HepG2 (cell line): ENCODE data around the gene SOS2. TPM values are rescaled to one million over a fixed set of nuclear protein-coding genes. Genes with fewer than 3 reads are reported as not detected.
A peak's percentile ranks its signal among the peaks of the same experiment; 100 is the strongest.

Experiments used
- REST ChIP-seq, 2 experiments: IDR thresholded peaks; 2 replicates each; pipeline ENCODE4 v1.6.1; 2011 to 2012; ENCODE audit warnings: low read length in 2 of 2, borderline replicate concordance in 1 of 2, low read depth in 1 of 2, mild to moderate bottlenecking in 1 of 2, moderate library complexity in 1 of 2
- TRIM24 ChIP-seq: sonication (generic); formaldehyde crosslinking; IDR thresholded peaks from 2 replicates; pipeline ENCODE4 v1.8.0; 2022; ENCODE audit warnings: mild to moderate bottlenecking, missing genetic modification reagents
- ZHX2 ChIP-seq, 2 experiments: sonication (generic) in 1 of 2; formaldehyde crosslinking in 1 of 2; IDR thresholded peaks; 2 replicates each; pipeline versions ENCODE4 v1.6.1 to v1.9.0; 2014 to 2022; ENCODE audit warnings: antibody characterized with exemption in 1 of 2, borderline replicate concordance in 1 of 2, inconsistent platforms in 1 of 2, low read depth in 1 of 2, missing genetic modification reagents in 1 of 2
- ZNF296 ChIP-seq: sonication (generic); formaldehyde crosslinking; conservative IDR thresholded peaks from 2 replicates; pipeline ENCODE4 v1.5.0; 2020; ENCODE audit warnings: mild to moderate bottlenecking, missing genetic modification reagents
- ZNF558 ChIP-seq: sonication (generic); formaldehyde crosslinking; IDR thresholded peaks from 2 replicates; pipeline ENCODE4 v1.9.0; 2022; ENCODE audit warnings: mild to moderate bottlenecking, missing genetic modification reagents, borderline replicate concordance
- polyA plus RNA-seq, 8 experiments: library from polyadenylated mRNA; depleted of rRNA in 3 of 8; stranded (reverse) in 7 of 8; unstranded in 1 of 8; fragments of >200 nt; fragmentation: Illumina TruSeq in 4 of 8; extraction: Trizol in 4 of 8; gene quantifications; 2 replicates each; pipeline versions ENCODE4 v1.2.1 to v1.2.3, GENCODE V29; 2011 to 2016; ENCODE audit warnings: low read depth in 4 of 8, missing spikeins in 1 of 8, mixed read lengths in 1 of 8; ENCODE audit not compliant: insufficient read depth in 1 of 8
- total RNA-seq, 5 experiments: library from RNA; depleted of rRNA; stranded (reverse); fragments of >200 nt; fragmentation: Illumina TruSeq; extraction: Trizol; gene quantifications; 2 replicates each; pipeline ENCODE4 v1.2.3, GENCODE V29; 2016; ENCODE audit warnings: low read depth in 1 of 5
- TF ChIP-seq, protein P1 (sequence below): sonication (generic); formaldehyde crosslinking; IDR thresholded peaks from 2 replicates; pipeline ENCODE4 v1.4.0; 2020; ENCODE audit warnings: missing genetic modification reagents, low read depth, mild to moderate bottlenecking, borderline replicate concordance
- TF ChIP-seq, protein P2 (sequence below): IDR thresholded peaks from 2 replicates; pipeline ENCODE4 v1.6.1; 2016; ENCODE audit warnings: low read depth

SOS2 gene
- total and polyA plus RNA-seq, 2 of the 13 experiments (the other 11 are each of a cell fraction or from before 2014, with no cell fraction given), result 9.3 to 12.1 TPM

DNA sequence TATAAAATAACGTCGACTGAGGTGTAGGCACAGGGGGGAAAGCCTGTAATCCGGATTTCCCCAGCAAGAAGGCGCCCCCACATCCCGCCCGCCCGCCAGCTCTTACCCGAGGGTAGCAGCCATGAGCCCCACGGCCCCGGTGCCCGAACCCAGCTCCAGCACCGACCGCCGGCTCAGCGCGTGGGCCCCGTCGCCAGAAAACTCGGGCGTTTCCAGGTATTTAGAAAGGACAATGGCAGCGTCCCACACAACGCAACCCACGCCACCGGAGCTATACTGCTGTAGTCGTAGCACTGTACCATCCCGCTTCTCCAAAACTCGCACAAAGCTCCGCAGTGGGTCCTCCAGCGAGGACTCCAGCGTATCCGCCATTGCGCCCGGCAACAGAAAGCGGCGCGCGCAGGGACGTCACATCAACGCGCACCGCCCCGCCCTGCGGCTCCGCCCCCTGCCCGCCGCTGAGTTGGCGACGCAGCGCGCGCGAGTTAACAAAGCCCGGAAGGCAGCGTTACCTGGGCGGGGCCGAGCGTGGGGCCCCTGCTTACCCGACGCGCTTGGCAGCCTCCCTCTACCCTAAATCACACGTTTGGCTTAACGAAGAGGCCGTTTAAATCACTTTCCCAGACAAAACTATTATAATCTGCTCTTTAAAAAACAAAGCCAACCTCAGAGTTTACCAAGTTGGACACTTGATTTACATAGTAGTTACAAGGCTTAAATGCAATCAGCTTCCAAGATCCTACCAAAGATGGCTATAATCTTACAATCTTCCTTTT is 115.0 kb downstream of the SOS2 start, which contains the start of gene VCPKMT (continued):
- TF ChIP-seq REST (IDR thresholded peaks at IDR 0.05; ENCODE audit: borderline replicate concordance in 1 of 2, low read depth in 1 of 2, low read length in 2 of 2), result peak in 1 of 2 experiments; percentile 58; a peak in 2 of 4 replicates
- no peak for TF ChIP-seq TRIM24 (CRISPR knock-in tag)
- TF ChIP-seq ZNF558 (CRISPR knock-in tag), result no peak; the same call in 1 of the 2 replicates
- TF ChIP-seq, protein P1, sequence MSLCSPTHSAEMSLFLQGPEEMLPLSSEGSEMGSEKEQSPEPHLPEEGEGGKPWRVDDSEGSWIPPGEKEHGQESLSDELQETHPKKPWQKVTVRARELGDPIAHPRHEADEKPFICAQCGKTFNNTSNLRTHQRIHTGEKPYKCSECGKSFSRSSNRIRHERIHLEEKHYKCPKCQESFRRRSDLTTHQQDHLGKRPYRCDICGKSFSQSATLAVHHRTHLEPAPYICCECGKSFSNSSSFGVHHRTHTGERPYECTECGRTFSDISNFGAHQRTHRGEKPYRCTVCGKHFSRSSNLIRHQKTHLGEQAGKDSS (CRISPR knock-in tag), result peak; percentile 77; the same call in 1 of the 2 replicates
- no peak for TF ChIP-seq ZNF296 (CRISPR knock-in tag)
- TF ChIP-seq, protein P2, sequence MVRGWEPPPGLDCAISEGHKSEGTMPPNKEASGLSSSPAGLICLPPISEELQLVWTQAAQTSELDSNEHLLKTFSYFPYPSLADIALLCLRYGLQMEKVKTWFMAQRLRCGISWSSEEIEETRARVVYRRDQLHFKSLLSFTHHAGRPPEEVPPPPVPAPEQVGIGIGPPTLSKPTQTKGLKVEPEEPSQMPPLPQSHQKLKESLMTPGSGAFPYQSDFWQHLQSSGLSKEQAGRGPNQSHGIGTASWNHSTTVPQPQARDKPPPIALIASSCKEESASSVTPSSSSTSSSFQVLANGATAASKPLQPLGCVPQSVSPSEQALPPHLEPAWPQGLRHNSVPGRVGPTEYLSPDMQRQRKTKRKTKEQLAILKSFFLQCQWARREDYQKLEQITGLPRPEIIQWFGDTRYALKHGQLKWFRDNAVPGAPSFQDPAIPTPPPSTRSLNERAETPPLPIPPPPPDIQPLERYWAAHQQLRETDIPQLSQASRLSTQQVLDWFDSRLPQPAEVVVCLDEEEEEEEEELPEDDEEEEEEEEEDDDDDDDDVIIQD (CRISPR knock-in tag), result peak; percentile 82
- peak; percentile 88 for TF ChIP-seq ZHX2 (IDR thresholded peaks at IDR 0.05; ENCODE audit: low read depth)
- no peak for TF ChIP-seq ZHX2 (CRISPR knock-in tag; IDR thresholded peaks at IDR 0.05; ENCODE audit: borderline replicate concordance)
